Measurements from ENCODE around the gene STK11IP. TPM values are rescaled to one million over a fixed set of nuclear protein-coding genes. Genes with fewer than 3 reads are reported as not detected.
A peak's percentile ranks its signal among the peaks of the same experiment; 100 is the strongest.

Gene STK11IP
- total and polyA plus RNA-seq, 2 of the 13 experiments (the other 11 are each of a cell fraction or from before 2014, with no cell fraction given), result 12.8 to 24.0 TPM

GRCh38 chr2:219642465-219643083 lies 44.9 kb downstream of the STK11IP start (continued):
- TF ChIP-seq NFE2L1 (CRISPR knock-in tag; IDR thresholded peaks at IDR 0.05; ENCODE audit: borderline replicate concordance) (no peak), SNRNP70 (IDR thresholded peaks at IDR 0.05; ENCODE audit: low read depth, low read length) (no peak), ZBTB34 (CRISPR knock-in tag; IDR thresholded peaks at IDR 0.05) (no peak), ZNF33B (CRISPR knock-in tag; IDR thresholded peaks at IDR 0.05) (no peak), FUBP1 (CRISPR knock-in tag; IDR thresholded peaks at IDR 0.05; ENCODE audit: borderline replicate concordance) (no peak), ZFP37 (CRISPR knock-in tag; IDR thresholded peaks at IDR 0.05; ENCODE audit: borderline replicate concordance) (peak; percentile 65; the same call in 1 of the 2 replicates), ZSCAN12 (CRISPR knock-in tag; IDR thresholded peaks at IDR 0.05) (no peak; the same call in 1 of the 2 replicates), ZBTB10 (CRISPR knock-in tag; IDR thresholded peaks at IDR 0.05; ENCODE audit: borderline replicate concordance) (no peak), ZBTB49 (CRISPR knock-in tag; IDR thresholded peaks at IDR 0.05; ENCODE audit: borderline replicate concordance) (peak; percentile 84), SKI (IDR thresholded peaks at IDR 0.05; ENCODE audit: partially characterized antibody) (peak; percentile 31), NKX3-1 (CRISPR knock-in tag; IDR thresholded peaks at IDR 0.05) (no peak), CCDC6 (CRISPR knock-in tag; IDR thresholded peaks at IDR 0.05) (no peak; the same call in 1 of the 2 replicates), NFYB (CRISPR knock-in tag; IDR thresholded peaks at IDR 0.05) (peak; percentile 18; the same call in 1 of the 2 replicates), ZNF773 (CRISPR knock-in tag; IDR thresholded peaks at IDR 0.05; ENCODE audit: borderline replicate concordance) (no peak), MEF2D (CRISPR knock-in tag; IDR thresholded peaks at IDR 0.05) (peak; percentile 69), CENPT (CRISPR knock-in tag; IDR thresholded peaks at IDR 0.05; ENCODE audit: low read depth) (no peak), ZNF800 (CRISPR knock-in tag; IDR thresholded peaks at IDR 0.05) (peak; percentile 78; the same call in 1 of the 2 replicates)

All from HepG2 (cell line).